Measurements from ENCODE around the gene HIVEP2. TPM values are rescaled to one million over a fixed set of nuclear protein-coding genes. Genes with fewer than 3 reads are reported as not detected.

HIVEP2 gene
- total RNA-seq, 2 experiments from 2014 or later = 48.4 to 48.6 TPM

GRCh38 chr6:142883011-142883410 is 62.0 kb downstream of the HIVEP2 start:
- H3K4me3 ChIP-seq (ENCODE audit: low read length) = no peak overlapping the region
- ATAC-seq (ENCODE audit: poor library complexity) = no peak

GRCh38 chr6:142881761-142882160 is 63.2 kb downstream of the HIVEP2 start:
- intact Hi-C loops (cut with DNase I, micrococcal nuclease) = loop anchor here (5.0 to 10.0 kb wide), 3 partner anchors 94 to 317 kb away; no protein-coding TSS in a partner anchor
- no peak overlapping the region for H3K4me3 ChIP-seq (ENCODE audit: low read length)
- no peak overlapping the region for H3K27ac ChIP-seq (ENCODE audit: low read depth in 1 of 2, low read length in 2 of 2)
- H3K27me3 Mint-ChIP-seq = no peaks in the 10 kb centered on the region
- no peaks in the 10 kb centered on the region for H3K27me3 ChIP-seq (ENCODE audit: control insufficient read depth in 1 of 2, insufficient read depth in 2 of 2, low read length in 2 of 2)
- H3K27ac Mint-ChIP-seq = peak overlapping the region; percentile 67
- DNase-seq = no peak
- H3K4me1 Mint-ChIP-seq (ENCODE audit: low read depth) = peaks cover 88% of the 10 kb centered on the region
- no peak for ATAC-seq (ENCODE audit: poor library complexity)
- no peak for TF ChIP-seq CTCF (IDR thresholded peaks at IDR 0.05)
- H3K4me3 Mint-ChIP-seq = peak overlapping the region; percentile 21
- CTCF ChIA-PET = interaction anchor here (1.0 to 1.1 kb wide), 3 partner anchors 22 to 50 kb away, joined by 3 to 5 read pairs (median 3); no protein-coding TSS in a partner anchor
- peaks cover 29% of the 10 kb centered on the region for H3K36me3 ChIP-seq (ENCODE audit: insufficient read depth, low read length)
- peaks cover 48% of the 10 kb centered on the region for H3K36me3 Mint-ChIP-seq (ENCODE audit: low read depth)
- POLR2A ChIA-PET = interaction anchor here (0.8 to 9.7 kb wide), 7 partner anchors 16 to 108 kb away, joined by 3 to 137 read pairs (median 9); no protein-coding TSS in a partner anchor
- H3K9me3 Mint-ChIP-seq = no peaks in the 10 kb centered on the region
- H3K4me1 ChIP-seq (ENCODE audit: insufficient read depth, low read length) = peaks cover 46% of the 10 kb centered on the region
- H3K9me3 ChIP-seq (ENCODE audit: control insufficient read depth in 1 of 2, insufficient read depth in 1 of 2, low read length in 2 of 2) = no peaks in the 10 kb centered on the region

More at GRCh38 chr6:142883011-142883410, 62.0 kb downstream of the HIVEP2 start:
- Mint-ChIP-seq H3K27ac (peak overlapping the region; percentile 91), H3K36me3 (ENCODE audit: low read depth) (peaks cover 43% of the 10 kb centered on the region), H3K27me3 (no peaks in the 10 kb centered on the region), H3K4me1 (ENCODE audit: low read depth) (peaks cover 91% of the 10 kb centered on the region), H3K9me3 (no peaks in the 10 kb centered on the region), H3K4me3 (peak overlapping the region; percentile 66)
- POLR2A ChIA-PET = interaction anchor here (0.7 to 9.7 kb wide), 13 partner anchors 8 to 305 kb away, joined by 3 to 137 read pairs (median 7); partner anchors contain the start of gene HIVEP2
- Histone ChIP-seq H3K27me3 (ENCODE audit: control insufficient read depth in 1 of 2, insufficient read depth in 2 of 2, low read length in 2 of 2) (no peaks in the 10 kb centered on the region), H3K4me1 (ENCODE audit: insufficient read depth, low read length) (peaks cover 48% of the 10 kb centered on the region), H3K9me3 (ENCODE audit: control insufficient read depth in 1 of 2, insufficient read depth in 1 of 2, low read length in 2 of 2) (no peaks in the 10 kb centered on the region), H3K27ac (ENCODE audit: low read depth in 1 of 2, low read length in 2 of 2) (no peak overlapping the region), H3K36me3 (ENCODE audit: insufficient read depth, low read length) (peaks cover 22% of the 10 kb centered on the region)
- intact Hi-C loops (cut with DNase I, micrococcal nuclease) = loop anchor here (5.0 to 10.0 kb wide), 3 partner anchors 96 to 318 kb away; no protein-coding TSS in a partner anchor
- no peak for DNase-seq
- CTCF ChIA-PET = interaction anchor here (1.1 to 1.3 kb wide), 2 partner anchors 18 to 23 kb away, joined by 3 read pairs; no protein-coding TSS in a partner anchor
- TF ChIP-seq CTCF (IDR thresholded peaks at IDR 0.05) = no peak

GRCh38 chr6:142881290-142881689 is 63.7 kb downstream of the HIVEP2 start:
- Mint-ChIP-seq H3K4me3 (peak overlapping the region; percentile 21), H3K4me1 (ENCODE audit: low read depth) (peaks cover 87% of the 10 kb centered on the region), H3K27ac (peak overlapping the region; percentile 67), H3K27me3 (no peaks in the 10 kb centered on the region), H3K36me3 (ENCODE audit: low read depth) (peaks cover 51% of the 10 kb centered on the region), H3K9me3 (no peaks in the 10 kb centered on the region)
- peaks cover 29% of the 10 kb centered on the region for H3K36me3 ChIP-seq (ENCODE audit: insufficient read depth, low read length)
- DNase-seq = no peak
- ATAC-seq (ENCODE audit: poor library complexity) = no peak
- ChIA-PET POLR2A (interaction anchor here (0.8 to 9.7 kb wide), 6 partner anchors 15 to 108 kb away, joined by 3 to 137 read pairs (median 10); no protein-coding TSS in a partner anchor), CTCF (interaction anchor here (1.1 kb wide), 1 partner anchor 26 kb away, joined by 5 read pairs; no protein-coding TSS in a partner anchor)
- no peak overlapping the region for H3K27ac ChIP-seq (ENCODE audit: low read depth in 1 of 2, low read length in 2 of 2)
- TF ChIP-seq CTCF (IDR thresholded peaks at IDR 0.05) = no peak
- H3K27me3 ChIP-seq (ENCODE audit: control insufficient read depth in 1 of 2, insufficient read depth in 2 of 2, low read length in 2 of 2) = no peaks in the 10 kb centered on the region
- H3K9me3 ChIP-seq (ENCODE audit: control insufficient read depth in 1 of 2, insufficient read depth in 1 of 2, low read length in 2 of 2) = no peaks in the 10 kb centered on the region
- peaks cover 47% of the 10 kb centered on the region for H3K4me1 ChIP-seq (ENCODE audit: insufficient read depth, low read length)
- H3K4me3 ChIP-seq (ENCODE audit: low read length) = no peak overlapping the region
- intact Hi-C loops (cut with DNase I, micrococcal nuclease) = loop anchor here (5.0 to 10.0 kb wide), 3 partner anchors 94 to 316 kb away; no protein-coding TSS in a partner anchor
